HUDEP-2 (cell line): ENCODE results near the gene SFI1.
A peak's percentile ranks its signal among the peaks of the same experiment; 100 is the strongest.
"Not testable (repeated sequence)": the region's sequence is repeated elsewhere in the genome, so short reads cannot be mapped to it uniquely, and the experiment has no call there.

ENCODE experiments used
- DNase-seq, 76 experiments: peaks; one replicate each; lab custom pipeline; 2025; ENCODE audit not compliant: unreplicated experiment in 76 of 76; lab: John Stamatoyannopoulos, UW

Gene SFI1

GRCh38 chr22:31496007-31496734, at the start of gene SFI1:
TSS of gene SFI1 (plus strand) at chr22:31496536. CDS start at chr22:31508285, 11,749 bp downstream.
- DNase-seq, result peak; percentile 32 to 95 (median 90)

- DNase-seq, result no peak
Measured at GRCh38 chr22:31446767-31447166, 49.6 kb upstream of the SFI1 start.

GRCh38 chr22:31447337-31447736, 49.0 kb upstream of the SFI1 start:
- no peak for DNase-seq

GRCh38 chr22:31448382-31448781, 48.0 kb upstream of the SFI1 start:
- no peak for DNase-seq

- no peak for DNase-seq
Measured at GRCh38 chr22:31449506-31449905, 46.8 kb upstream of the SFI1 start.

GRCh38 chr22:31451709-31452571, 44.4 kb upstream of the SFI1 start:
- peak in 26 of 76 experiments; percentile 2 to 40 (median 17) for DNase-seq

GRCh38 chr22:31461699-31462098, 34.6 kb upstream of the SFI1 start:
- no peak for DNase-seq

GRCh38 chr22:31465307-31465706, 31.0 kb upstream of the SFI1 start:
- DNase-seq, result no peak

GRCh38 chr22:31474743-31475142, 21.6 kb upstream of the SFI1 start:
- no peak for DNase-seq

- no peak for DNase-seq
Measured at GRCh38 chr22:31475800-31476199, 20.5 kb upstream of the SFI1 start.

- DNase-seq, result no peak
Measured at GRCh38 chr22:31477329-31477728, 19.0 kb upstream of the SFI1 start.

- no peak for DNase-seq
Measured at GRCh38 chr22:31481129-31481528, 15.2 kb upstream of the SFI1 start.

GRCh38 chr22:31482470-31482869, 13.9 kb upstream of the SFI1 start:
- not testable (repeated sequence) for DNase-seq

GRCh38 chr22:31486369-31486768, 10.0 kb upstream of the SFI1 start:
- DNase-seq, result not testable (repeated sequence)

GRCh38 chr22:31486951-31487350, 9.4 kb upstream of the SFI1 start:
- DNase-seq, result no peak

- DNase-seq, result no peak
Measured at GRCh38 chr22:31488346-31488883, 7.9 kb upstream of the SFI1 start.

GRCh38 chr22:31488988-31489617, 7.2 kb upstream of the SFI1 start:
- peak in 27 of 76 experiments; percentile 2 to 46 (median 23) for DNase-seq

- peak in 73 of 76 experiments; percentile 15 to 86 (median 64) for DNase-seq
Measured at GRCh38 chr22:31489632-31490495, 6.5 kb upstream of the SFI1 start, which contains the start of gene EIF4ENIF1. TSS of gene EIF4ENIF1 (minus strand) at chr22:31489842. CDS start at chr22:31488718, 1,124 bp downstream.

GRCh38 chr22:31490496-31490925, 5.8 kb upstream of the SFI1 start:
- DNase-seq, result peak in 71 of 76 experiments; percentile 10 to 73 (median 42)
